CD8-positive, alpha-beta memory T cell (primary cell): ENCODE results near the gene ATP23. TPM values are rescaled to one million over a fixed set of nuclear protein-coding genes. Genes with fewer than 3 reads are reported as not detected.

Experiments
- CTCF ChIA-PET: fragments of 350-600 bp; sonication (Branson Sonifier 250); formaldehyde crosslinking; loops from one replicate; lab custom pipeline; 2021; ENCODE audit warnings: antibody characterized with exemption; lab: Charles Lee
- POLR2A ChIA-PET: fragments of 350-600 bp; sonication (Branson Sonifier 250); formaldehyde crosslinking; loops from one replicate; lab custom pipeline; 2021; ENCODE audit warnings: antibody characterized with exemption; lab: Charles Lee
- DNase-seq, 5 donors: peaks; one replicate each; pipeline versions ENCODE4 v3.0.0 to v3.0.0-alpha.2; 2020 to 2022; ENCODE audit warnings: mixed read lengths in 1 of 5
- H3K27ac ChIP-seq: one replicate; pipeline ENCODE4 v1.7.0; 2013; ENCODE audit warnings: low read depth, mild to moderate bottlenecking, low read length, moderate library complexity
- H3K27me3 ChIP-seq: 2 replicates; pipeline ENCODE4 v1.7.0; 2013; ENCODE audit warnings: low read length, mild to moderate bottlenecking; ENCODE audit not compliant: insufficient read depth, poor library complexity, severe bottlenecking
- H3K36me3 ChIP-seq: 2 replicates; pipeline ENCODE4 v1.7.0; 2013; ENCODE audit warnings: mild to moderate bottlenecking, low read length, moderate library complexity; ENCODE audit not compliant: insufficient read depth
- H3K4me1 ChIP-seq: 2 replicates; pipeline ENCODE4 v1.7.0; 2013; ENCODE audit warnings: mild to moderate bottlenecking, low read length, moderate library complexity; ENCODE audit not compliant: insufficient read depth
- H3K4me3 ChIP-seq: 2 replicates; pipeline ENCODE4 v1.7.0; 2013; ENCODE audit warnings: mild to moderate bottlenecking, low read length
- H3K9me3 ChIP-seq: 2 replicates; pipeline ENCODE4 v1.7.0; 2013; ENCODE audit warnings: mild to moderate bottlenecking, low read length
- H3K27ac Mint-ChIP-seq, 8 donors: one replicate each; pipeline ENCODE4 v1.8.0; 2020 to 2021; ENCODE audit warnings: mixed read lengths in 8 of 8, mild to moderate bottlenecking in 6 of 8, inconsistent platforms in 3 of 8, moderate library complexity in 3 of 8
- H3K27me3 Mint-ChIP-seq, 2 donors: one replicate each; pipeline ENCODE4 v1.8.0; 2020 to 2021; ENCODE audit warnings: mixed read lengths in 2 of 2, mild to moderate bottlenecking in 1 of 2, moderate library complexity in 1 of 2
- H3K36me3 Mint-ChIP-seq, 3 donors: one replicate each; pipeline ENCODE4 v1.8.0; 2020 to 2021; ENCODE audit warnings: mixed read lengths in 3 of 3, inconsistent platforms in 1 of 3, mild to moderate bottlenecking in 1 of 3
- H3K4me1 Mint-ChIP-seq, 3 donors: one replicate each; pipeline ENCODE4 v1.8.0; 2020 to 2021; ENCODE audit warnings: mixed read lengths in 3 of 3, inconsistent platforms in 1 of 3, mild to moderate bottlenecking in 1 of 3
- H3K4me3 Mint-ChIP-seq, 7 donors: one replicate each; pipeline ENCODE4 v1.8.0; 2020 to 2021; ENCODE audit warnings: mixed read lengths in 7 of 7, mild to moderate bottlenecking in 6 of 7, moderate library complexity in 4 of 7, inconsistent platforms in 2 of 7
- H3K9me3 Mint-ChIP-seq, 5 donors: one replicate each; pipeline ENCODE4 v1.8.0; 2020 to 2022; ENCODE audit warnings: mixed read lengths in 5 of 5, mild to moderate bottlenecking in 3 of 5, moderate library complexity in 2 of 5, inconsistent platforms in 1 of 5
- polyA plus RNA-seq: library from polyadenylated mRNA; unstranded; fragments of 300-500 nt; fragmentation: Illumina TruSeq; gene quantifications from one replicate; pipeline ENCODE4 v1.2.3, GENCODE V29; 2021
- total RNA-seq, 2 experiments: library from RNA; stranded (reverse); gene quantifications; one replicate each; pipeline ENCODE4 v1.2.3, GENCODE V29; 2021

ATP23 gene
- total and polyA plus RNA-seq, 3 experiments from 2014 or later = 10.1 to 22.0 (median 11.8) TPM

DNA sequence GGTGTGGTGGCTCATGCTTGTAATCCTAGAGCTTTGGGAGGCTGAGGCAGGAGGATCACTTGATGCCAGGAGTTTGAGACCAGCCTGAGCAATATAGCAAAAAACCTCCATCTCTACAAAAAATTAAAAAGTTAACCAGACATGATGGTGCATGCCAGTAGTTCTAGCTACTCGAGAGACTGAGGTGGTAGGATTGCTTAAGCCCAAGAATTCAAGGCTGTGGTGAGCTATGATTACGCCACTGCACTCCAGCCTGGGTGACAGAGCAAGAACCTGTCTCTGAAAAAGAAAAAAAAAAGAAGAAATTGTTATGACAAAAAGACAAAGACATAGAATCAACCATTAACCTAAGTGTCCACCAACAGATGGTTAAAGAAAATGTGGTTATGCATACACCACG, 2.1 kb upstream of the ATP23 start:
- DNase-seq = no peak
- peaks cover 35% of the 10 kb centered on the region for H3K4me1 ChIP-seq
- peaks cover 0 to 6% of the 10 kb centered on the region in 2 donors for H3K27me3 Mint-ChIP-seq
- no peaks in the 10 kb centered on the region for H3K9me3 Mint-ChIP-seq
- H3K36me3 ChIP-seq = no peaks in the 10 kb centered on the region
- ChIA-PET CTCF (no interaction called here), POLR2A (no interaction called here)
- H3K27ac ChIP-seq = no peak overlapping the region
- peak overlapping the region in 7 of 8 donors; percentile 11 to 99 (median 60) for H3K27ac Mint-ChIP-seq
- H3K27me3 ChIP-seq = no peaks in the 10 kb centered on the region
- H3K36me3 Mint-ChIP-seq = peaks cover 0 to 8% (median 0%) of the 10 kb centered on the region in 3 donors
- H3K9me3 ChIP-seq = no peaks in the 10 kb centered on the region
- H3K4me1 Mint-ChIP-seq = peaks cover 44 to 61% (median 50%) of the 10 kb centered on the region in 3 donors
- peak overlapping the region in 1 of 7 donors; percentile 62 for H3K4me3 Mint-ChIP-seq
- H3K4me3 ChIP-seq = no peak overlapping the region

DNA sequence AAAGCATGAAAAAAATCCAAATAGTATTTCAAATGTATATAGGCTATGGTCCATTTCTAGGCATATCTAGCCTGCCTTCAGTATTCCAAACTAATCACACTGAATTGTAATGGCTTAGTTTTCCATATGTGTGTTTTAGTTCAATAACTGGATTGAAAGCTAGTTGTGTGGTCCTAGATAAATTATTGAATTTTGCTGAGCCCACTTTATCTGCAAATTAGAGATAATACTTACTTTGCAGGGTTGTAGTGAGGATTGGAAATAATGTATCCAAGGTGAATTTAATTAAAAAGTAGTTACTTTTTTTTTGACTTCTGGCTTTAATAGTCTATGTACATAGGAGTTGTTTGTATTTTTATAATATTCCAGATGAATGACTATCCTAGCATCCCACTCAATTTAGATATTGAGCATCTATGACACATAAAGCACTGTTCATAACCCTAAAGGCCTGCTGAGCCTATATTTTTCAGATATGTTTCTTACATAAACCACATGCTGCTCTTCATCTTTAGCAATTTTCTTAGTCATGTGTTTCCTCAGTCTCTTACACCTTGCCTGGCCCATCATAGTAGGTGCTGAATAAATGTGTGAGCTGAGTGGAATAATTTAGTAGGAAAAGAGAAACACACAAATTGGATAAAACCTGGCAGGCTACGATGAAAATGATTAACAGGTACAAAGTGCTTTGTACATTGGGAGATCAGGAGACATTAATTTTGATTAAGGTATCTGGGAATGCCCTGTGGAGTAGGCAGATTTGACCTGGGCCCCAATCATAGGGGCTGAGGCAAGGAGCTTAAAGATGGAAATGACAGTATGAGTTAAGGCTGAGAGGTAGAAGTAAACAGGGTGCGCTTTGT, 1.1 kb upstream of the ATP23 start:
- ChIA-PET CTCF (interaction anchor here (0.6 to 1.6 kb wide), 2 partner anchors 35 to 247 kb away, joined by 3 to 4 read pairs; no protein-coding TSS in a partner anchor), POLR2A (interaction anchor here (1.0 to 1.4 kb wide), 2 partner anchors 94 to 168 kb away, joined by 3 to 4 read pairs; partner anchors contain the start of genes EEF1AKMT3 and METTL1)
- Histone ChIP-seq H3K9me3 (no peaks in the 10 kb centered on the region), H3K27ac (peak overlapping the region; percentile 88), H3K4me3 (peak overlapping the region; percentile 93), H3K4me1 (peaks cover 29% of the 10 kb centered on the region), H3K27me3 (no peaks in the 10 kb centered on the region), H3K36me3 (no peaks in the 10 kb centered on the region)
- DNase-seq = no peak
- Mint-ChIP-seq H3K36me3 (peaks cover 0 to 8% (median 0%) of the 10 kb centered on the region in 3 donors), H3K27ac (peak overlapping the region; percentile 97 to 100 (median 99)), H3K27me3 (peaks cover 0 to 6% of the 10 kb centered on the region in 2 donors), H3K9me3 (no peaks in the 10 kb centered on the region), H3K4me1 (peaks cover 43 to 58% (median 54%) of the 10 kb centered on the region in 3 donors), H3K4me3 (peak overlapping the region; percentile 94 to 99 (median 97))

DNA sequence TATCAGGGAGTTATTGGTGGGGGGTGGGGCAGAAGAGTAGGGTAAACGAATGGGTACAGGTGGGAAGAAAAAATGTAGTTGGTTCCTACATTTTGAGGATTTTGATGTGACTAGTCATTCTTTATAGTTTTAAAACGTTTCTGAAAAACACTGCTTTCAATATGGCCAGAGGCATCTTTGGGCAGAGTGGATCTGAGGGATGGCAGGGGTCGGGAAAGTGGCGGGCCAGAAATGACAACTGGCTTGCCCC, 527 bp upstream of the ATP23 start:
- H3K4me1 Mint-ChIP-seq = peaks cover 37 to 53% (median 49%) of the 10 kb centered on the region in 3 donors
- Histone ChIP-seq H3K36me3 (no peaks in the 10 kb centered on the region), H3K27me3 (no peaks in the 10 kb centered on the region), H3K4me3 (peak overlapping the region; percentile 93), H3K9me3 (no peaks in the 10 kb centered on the region), H3K4me1 (peaks cover 25% of the 10 kb centered on the region), H3K27ac (peak overlapping the region; percentile 88)
- DNase-seq = no peak
- peak overlapping the region; percentile 94 to 99 (median 97) for H3K4me3 Mint-ChIP-seq
- peaks cover 0 to 7% (median 0%) of the 10 kb centered on the region in 3 donors for H3K36me3 Mint-ChIP-seq
- H3K27me3 Mint-ChIP-seq = peaks cover 0 to 4% of the 10 kb centered on the region in 2 donors
- H3K9me3 Mint-ChIP-seq = no peaks in the 10 kb centered on the region
- CTCF ChIA-PET = interaction anchor here (0.6 to 1.6 kb wide), 2 partner anchors 36 to 248 kb away, joined by 3 to 4 read pairs; no protein-coding TSS in a partner anchor
- POLR2A ChIA-PET = interaction anchor here (1.0 to 1.4 kb wide), 2 partner anchors 95 to 169 kb away, joined by 3 to 4 read pairs; partner anchors contain the start of genes EEF1AKMT3 and METTL1
- peak overlapping the region; percentile 97 to 100 (median 99) for H3K27ac Mint-ChIP-seq

DNA sequence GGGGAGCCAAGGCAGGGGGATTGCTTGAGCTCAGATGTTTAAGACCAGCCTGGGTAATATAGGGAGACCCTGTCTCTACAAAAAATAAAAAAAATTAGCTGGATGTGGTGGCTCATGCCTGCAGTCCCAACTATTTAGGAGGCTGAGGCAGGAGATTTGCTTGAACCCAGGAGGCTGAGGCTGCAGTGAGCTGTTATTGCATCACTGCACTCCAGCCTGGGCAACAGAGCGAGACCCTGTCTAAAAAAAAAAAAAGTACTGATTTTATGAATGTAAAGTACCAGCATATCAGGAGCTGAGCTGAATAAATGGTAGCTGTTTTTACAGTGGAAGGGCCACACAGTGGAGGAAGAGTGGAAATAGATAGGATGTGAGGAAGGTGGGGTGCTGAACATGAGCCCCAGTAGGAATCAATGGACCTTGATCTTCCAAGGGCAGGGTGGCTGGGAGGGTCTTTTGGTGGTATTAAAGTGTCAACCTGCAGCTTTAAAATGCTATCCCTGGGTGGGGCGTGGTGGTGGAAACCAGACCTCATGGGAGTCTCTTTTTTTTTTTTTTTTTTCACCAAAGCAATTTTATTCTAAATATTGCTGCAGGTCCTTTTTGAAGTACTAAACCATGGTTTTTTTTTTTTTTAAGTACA, 2.2 kb downstream of the ATP23 start:
- no peaks in the 10 kb centered on the region for H3K27me3 ChIP-seq
- CTCF ChIA-PET = no interaction called here
- Mint-ChIP-seq H3K9me3 (no peaks in the 10 kb centered on the region), H3K27me3 (no peaks in the 10 kb centered on the region), H3K27ac (peak overlapping the region in 6 of 8 donors; percentile 68 to 99 (median 91)), H3K4me3 (peak overlapping the region in 1 of 7 donors; percentile 67), H3K4me1 (peaks cover 28 to 44% (median 40%) of the 10 kb centered on the region in 3 donors), H3K36me3 (peaks cover 0 to 11% (median 4%) of the 10 kb centered on the region in 3 donors)
- DNase-seq = no peak
- POLR2A ChIA-PET = no interaction called here
- H3K4me1 ChIP-seq = peaks cover 20% of the 10 kb centered on the region
- H3K27ac ChIP-seq = no peak overlapping the region
- no peaks in the 10 kb centered on the region for H3K9me3 ChIP-seq
- no peak overlapping the region for H3K4me3 ChIP-seq
- peaks cover 7% of the 10 kb centered on the region for H3K36me3 ChIP-seq

DNA sequence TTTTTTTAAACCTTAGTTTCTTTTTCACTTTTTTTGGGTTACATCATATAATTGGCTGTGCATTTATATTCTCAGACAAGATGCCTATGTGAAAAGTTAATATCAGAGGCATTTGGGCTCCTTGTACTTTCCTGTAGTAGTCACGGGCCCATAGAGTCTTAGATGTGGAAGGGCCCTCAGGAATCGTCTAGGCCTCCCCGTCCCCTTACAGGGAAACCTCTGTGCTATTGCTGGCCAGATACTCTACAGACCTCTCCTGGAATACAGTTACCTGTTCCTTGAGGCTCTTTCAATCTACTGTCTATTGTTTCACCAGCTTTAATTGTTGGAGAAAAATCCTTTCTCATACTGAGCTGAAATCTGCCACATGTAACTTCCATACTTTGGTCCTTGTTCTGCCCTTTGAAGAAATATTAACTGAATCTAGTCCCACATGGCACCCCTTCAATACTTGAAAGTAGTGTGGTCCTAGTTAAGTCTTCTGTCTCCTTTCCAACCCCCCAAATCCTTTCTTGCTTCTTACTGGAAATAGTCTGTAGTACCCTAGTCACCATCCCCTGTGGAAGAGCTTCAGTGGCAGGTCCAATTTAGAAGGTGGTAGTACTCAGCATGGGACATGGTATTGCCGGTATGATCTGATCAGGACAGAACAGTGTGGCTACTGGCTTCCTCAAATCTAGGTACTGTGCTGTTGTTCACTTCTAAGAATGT, 3.1 kb downstream of the ATP23 start:
- Histone ChIP-seq H3K4me1 (peaks cover 20% of the 10 kb centered on the region), H3K9me3 (no peaks in the 10 kb centered on the region), H3K36me3 (peaks cover 7% of the 10 kb centered on the region), H3K4me3 (no peak overlapping the region), H3K27ac (no peak overlapping the region), H3K27me3 (no peaks in the 10 kb centered on the region)
- no peak for DNase-seq
- CTCF ChIA-PET = no interaction called here
- Mint-ChIP-seq H3K36me3 (peaks cover 0 to 18% (median 8%) of the 10 kb centered on the region in 3 donors), H3K27ac (peak overlapping the region in 4 of 8 donors; percentile 3 to 72 (median 6)), H3K4me3 (peak overlapping the region in 1 of 7 donors; percentile 67), H3K9me3 (no peaks in the 10 kb centered on the region), H3K4me1 (peaks cover 30 to 44% (median 40%) of the 10 kb centered on the region in 3 donors), H3K27me3 (no peaks in the 10 kb centered on the region)
- POLR2A ChIA-PET = no interaction called here

DNA sequence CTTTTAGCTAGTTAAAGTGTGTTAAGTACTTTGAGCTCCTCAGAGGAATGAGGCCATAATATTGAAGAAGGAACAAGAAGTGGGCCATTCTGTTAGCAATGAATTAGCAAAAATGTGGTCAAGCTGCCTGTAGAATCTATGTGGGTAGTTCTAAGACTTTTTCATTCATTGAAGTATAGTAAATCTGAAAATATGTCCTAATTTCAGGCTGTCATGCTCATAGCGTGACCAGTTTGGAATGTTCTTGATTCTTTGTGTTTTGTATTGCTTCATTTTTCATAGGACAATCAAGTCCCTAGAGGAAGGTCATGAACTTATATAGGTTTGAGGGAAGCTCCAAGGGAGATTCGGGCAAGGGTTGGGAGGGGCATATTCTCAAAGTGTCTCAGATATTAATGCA, 11.4 kb downstream of the ATP23 start:
- H3K4me3 ChIP-seq = no peak overlapping the region
- Mint-ChIP-seq H3K4me1 (peaks cover 0 to 2% (median 0%) of the 10 kb centered on the region in 3 donors), H3K27me3 (no peaks in the 10 kb centered on the region), H3K4me3 (no peak overlapping the region), H3K9me3 (peaks cover 2 to 5% (median 4%) of the 10 kb centered on the region in 5 donors), H3K27ac (no peak overlapping the region), H3K36me3 (peaks cover 42 to 74% (median 46%) of the 10 kb centered on the region in 3 donors)
- H3K27ac ChIP-seq = no peak overlapping the region
- ChIA-PET CTCF (interaction anchor here (1.0 kb wide), 1 partner anchor 14 kb away, joined by 3 read pairs; no protein-coding TSS in a partner anchor), POLR2A (no interaction called here)
- no peaks in the 10 kb centered on the region for H3K27me3 ChIP-seq
- no peaks in the 10 kb centered on the region for H3K9me3 ChIP-seq
- H3K4me1 ChIP-seq = no peaks in the 10 kb centered on the region
- H3K36me3 ChIP-seq = peaks cover 17% of the 10 kb centered on the region
- DNase-seq = no peak

DNA sequence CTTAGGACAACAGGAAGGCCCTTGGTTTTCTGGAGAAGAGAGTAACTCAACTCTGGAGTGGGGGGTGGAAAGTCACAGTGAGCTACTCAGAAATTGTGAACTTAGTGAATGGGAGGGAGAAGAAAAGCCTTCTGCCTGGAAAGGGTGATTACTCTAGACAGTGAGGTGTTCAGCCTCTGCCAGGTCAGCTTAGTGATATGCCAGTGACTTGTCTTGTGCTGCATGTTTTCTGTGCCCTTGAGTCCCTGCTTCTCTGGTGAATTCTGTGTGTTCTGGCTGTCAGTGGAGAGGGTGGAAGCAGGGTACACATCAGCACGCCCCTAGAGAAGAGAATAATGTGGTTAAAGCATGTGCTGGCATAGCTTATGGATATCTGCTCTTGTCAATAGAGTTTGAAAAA, 13.4 kb downstream of the ATP23 start:
- Histone ChIP-seq H3K4me1 (no peaks in the 10 kb centered on the region), H3K36me3 (peaks cover 17% of the 10 kb centered on the region), H3K4me3 (no peak overlapping the region), H3K9me3 (no peaks in the 10 kb centered on the region), H3K27ac (no peak overlapping the region), H3K27me3 (no peaks in the 10 kb centered on the region)
- no peaks in the 10 kb centered on the region for H3K4me1 Mint-ChIP-seq
- peaks cover 0 to 2% of the 10 kb centered on the region in 2 donors for H3K27me3 Mint-ChIP-seq
- no peak for DNase-seq
- no peak overlapping the region for H3K4me3 Mint-ChIP-seq
- peaks cover 14 to 20% (median 18%) of the 10 kb centered on the region in 5 donors for H3K9me3 Mint-ChIP-seq
- CTCF ChIA-PET = no interaction called here
- H3K27ac Mint-ChIP-seq = peak overlapping the region in 1 of 8 donors; percentile 21
- H3K36me3 Mint-ChIP-seq = peaks cover 49 to 76% (median 60%) of the 10 kb centered on the region in 3 donors
- POLR2A ChIA-PET = no interaction called here
